NB4 (cell line): ENCODE data around the gene ADCY2.

Experiments used
- CTCF ChIP-seq: IDR thresholded peaks from one replicate; pipeline ENCODE4 v1.5.1; 2012; ENCODE audit warnings: low read depth, low read length
- MYC ChIP-seq: IDR thresholded peaks from 2 replicates; pipeline ENCODE4 v1.6.1; 2011; ENCODE audit warnings: low read depth, low read length
- POLR2A ChIP-seq: IDR thresholded peaks from 2 replicates; pipeline ENCODE4 v1.6.1; 2011; ENCODE audit warnings: mild to moderate bottlenecking; ENCODE audit not compliant: insufficient read length; ENCODE audit errors: extremely low read depth

DNA sequence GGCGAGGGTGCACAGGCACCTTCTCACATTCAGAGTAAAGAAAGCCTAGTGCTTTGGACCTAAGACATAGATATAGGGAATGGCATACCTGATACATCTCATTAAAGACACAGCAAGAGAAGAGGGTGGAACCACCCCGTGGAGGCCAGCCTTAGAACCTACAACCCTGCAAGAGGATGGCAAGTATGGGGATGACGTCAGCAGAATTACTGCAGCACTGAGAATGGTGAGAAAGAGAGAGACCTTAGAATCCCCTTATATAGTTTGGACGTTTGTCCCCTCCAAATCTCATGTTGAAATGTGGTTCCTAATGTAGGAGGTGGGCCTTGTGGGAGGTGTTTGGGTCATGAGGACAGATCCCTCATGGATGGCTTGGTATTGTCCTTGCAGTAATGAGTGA is 28.2 kb upstream of the ADCY2 start:
- TF ChIP-seq CTCF (no peak), POLR2A (no peak), MYC (no peak)
